GM19324 (cell line): ENCODE results near the gene SMURF2.
"Not testable (repeated sequence)": the region's sequence is repeated elsewhere in the genome, so short reads cannot be mapped to it uniquely, and the experiment has no call there.

Experiments
- ATAC-seq: cut with Tn5 transposase; IDR thresholded peaks from one replicate; pipeline ENCODE4 v1.9.1; 2021; ENCODE audit warnings: mild to moderate bottlenecking, moderate library complexity; ENCODE audit not compliant: unreplicated experiment, low FRiP score

The SMURF2 gene

GRCh38 chr17:64599827-64600226, 62.3 kb downstream of the SMURF2 start:
- no peak for ATAC-seq

- no peak for ATAC-seq
Measured at GRCh38 chr17:64599187-64599676, 62.9 kb downstream of the SMURF2 start.

- ATAC-seq: no peak
Measured at GRCh38 chr17:64598672-64599071, 63.4 kb downstream of the SMURF2 start.

- ATAC-seq: no peak
Measured at GRCh38 chr17:64596988-64597387, 65.1 kb downstream of the SMURF2 start.

- no peak for ATAC-seq
Measured at GRCh38 chr17:64596439-64596838, 65.7 kb downstream of the SMURF2 start.

- no peak for ATAC-seq
Measured at GRCh38 chr17:64591944-64592343, 70.2 kb downstream of the SMURF2 start.

GRCh38 chr17:64585146-64585545, 77.0 kb downstream of the SMURF2 start:
- no peak for ATAC-seq

- ATAC-seq: no peak
Measured at GRCh38 chr17:64583038-64583437, 79.1 kb downstream of the SMURF2 start.

GRCh38 chr17:64580384-64581315, 81.5 kb downstream of the SMURF2 start:
- no peak for ATAC-seq

- no peak for ATAC-seq
Measured at GRCh38 chr17:64579917-64580316, 82.2 kb downstream of the SMURF2 start.

- not testable (repeated sequence) for ATAC-seq
Measured at GRCh38 chr17:64577025-64577424, 85.1 kb downstream of the SMURF2 start.

GRCh38 chr17:64575431-64575830, 86.7 kb downstream of the SMURF2 start:
- ATAC-seq: no peak

GRCh38 chr17:64574646-64575045, 87.5 kb downstream of the SMURF2 start:
- no peak for ATAC-seq

- no peak for ATAC-seq
Measured at GRCh38 chr17:64573214-64573613, 88.9 kb downstream of the SMURF2 start.

- ATAC-seq: no peak
Measured at GRCh38 chr17:64572682-64573154, 89.4 kb downstream of the SMURF2 start.

- no peak for ATAC-seq
Measured at GRCh38 chr17:64571746-64572145, 90.4 kb downstream of the SMURF2 start.

- ATAC-seq: no peak
Measured at GRCh38 chr17:64565563-64565962, 96.5 kb downstream of the SMURF2 start.

- ATAC-seq: no peak
Measured at GRCh38 chr17:64564098-64564497, 98.0 kb downstream of the SMURF2 start.

- ATAC-seq: no peak
Measured at GRCh38 chr17:64555281-64555680, 106.8 kb downstream of the SMURF2 start.

GRCh38 chr17:64554028-64554637, 108.0 kb downstream of the SMURF2 start:
- no peak for ATAC-seq

- no peak for ATAC-seq
Measured at GRCh38 chr17:64551461-64551860, 110.6 kb downstream of the SMURF2 start.

GRCh38 chr17:64547319-64547718, 114.8 kb downstream of the SMURF2 start:
- ATAC-seq: no peak
